ENCODE data around the gene MAP2K7.
A peak's percentile ranks its signal among the peaks of the same experiment; 100 is the strongest.
"Not testable (repeated sequence)": the region's sequence is repeated elsewhere in the genome, so short reads cannot be mapped to it uniquely, and the experiment has no call there.

Gene MAP2K7

DNA sequence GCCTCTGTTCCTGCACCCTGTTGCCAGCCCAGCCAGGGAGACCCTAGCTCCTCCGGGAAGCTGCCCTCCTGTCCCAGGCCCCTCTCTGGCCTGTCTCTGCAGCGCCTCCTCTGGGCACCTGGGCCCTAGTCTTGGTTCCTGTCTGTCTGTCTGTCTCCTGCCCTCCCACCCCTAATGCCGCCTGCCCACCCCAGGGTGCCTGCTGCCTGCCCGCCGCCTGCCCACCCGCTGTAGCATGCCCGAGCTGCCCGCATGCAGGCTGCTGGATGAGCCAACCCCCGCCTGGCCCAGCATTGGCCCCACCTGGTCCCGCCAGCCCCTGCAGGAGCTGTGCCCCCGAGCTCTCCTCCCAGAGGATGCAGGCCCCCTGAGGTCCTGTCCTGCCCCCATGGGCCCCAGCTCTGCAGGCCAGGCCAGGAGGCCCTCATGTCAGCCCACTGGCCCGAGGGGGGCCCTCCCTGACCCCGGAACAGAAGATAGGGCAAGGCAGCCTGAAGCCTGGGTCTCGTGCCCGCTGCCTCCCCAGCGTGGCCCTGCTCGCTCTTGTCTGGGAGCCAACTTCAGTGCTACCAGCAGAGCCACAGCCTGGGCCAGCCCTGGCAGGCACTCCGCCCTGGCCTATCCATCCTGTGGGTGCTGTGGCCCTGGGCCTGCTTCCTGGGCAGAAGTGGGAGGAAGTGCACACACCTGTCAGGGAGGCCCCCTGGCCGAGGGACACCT is 5.2 kb downstream of the MAP2K7 start:
- DNase-seq, result no peak

DNA sequence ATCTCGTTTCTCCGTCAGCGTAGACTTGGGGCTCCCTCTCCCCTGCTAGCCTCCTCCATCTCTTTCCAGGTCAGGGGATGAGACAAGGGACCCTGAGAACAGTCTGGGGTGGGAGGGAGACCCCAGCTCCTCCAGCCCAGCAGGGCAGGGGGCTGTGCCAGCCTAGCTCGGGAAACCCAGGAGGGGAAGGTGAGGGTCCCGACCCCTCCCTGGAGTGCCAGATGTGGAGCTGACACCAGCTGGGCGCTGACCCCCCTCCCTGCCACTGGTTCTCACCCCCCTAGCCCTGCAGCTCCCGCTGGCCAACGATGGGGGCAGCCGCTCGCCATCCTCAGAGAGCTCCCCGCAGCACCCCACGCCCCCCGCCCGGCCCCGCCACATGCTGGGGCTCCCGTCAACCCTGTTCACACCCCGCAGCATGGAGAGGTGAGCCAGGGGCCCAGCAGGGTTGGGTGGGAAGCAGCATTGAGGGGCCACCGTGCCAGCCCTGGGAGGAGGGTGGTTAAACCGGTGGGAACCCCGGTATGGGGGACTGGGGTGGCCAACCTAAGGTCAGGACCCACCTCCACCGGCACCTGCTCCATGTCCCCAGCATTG is 5.9 kb downstream of the MAP2K7 start:
- DNase-seq, result no peak

DNA sequence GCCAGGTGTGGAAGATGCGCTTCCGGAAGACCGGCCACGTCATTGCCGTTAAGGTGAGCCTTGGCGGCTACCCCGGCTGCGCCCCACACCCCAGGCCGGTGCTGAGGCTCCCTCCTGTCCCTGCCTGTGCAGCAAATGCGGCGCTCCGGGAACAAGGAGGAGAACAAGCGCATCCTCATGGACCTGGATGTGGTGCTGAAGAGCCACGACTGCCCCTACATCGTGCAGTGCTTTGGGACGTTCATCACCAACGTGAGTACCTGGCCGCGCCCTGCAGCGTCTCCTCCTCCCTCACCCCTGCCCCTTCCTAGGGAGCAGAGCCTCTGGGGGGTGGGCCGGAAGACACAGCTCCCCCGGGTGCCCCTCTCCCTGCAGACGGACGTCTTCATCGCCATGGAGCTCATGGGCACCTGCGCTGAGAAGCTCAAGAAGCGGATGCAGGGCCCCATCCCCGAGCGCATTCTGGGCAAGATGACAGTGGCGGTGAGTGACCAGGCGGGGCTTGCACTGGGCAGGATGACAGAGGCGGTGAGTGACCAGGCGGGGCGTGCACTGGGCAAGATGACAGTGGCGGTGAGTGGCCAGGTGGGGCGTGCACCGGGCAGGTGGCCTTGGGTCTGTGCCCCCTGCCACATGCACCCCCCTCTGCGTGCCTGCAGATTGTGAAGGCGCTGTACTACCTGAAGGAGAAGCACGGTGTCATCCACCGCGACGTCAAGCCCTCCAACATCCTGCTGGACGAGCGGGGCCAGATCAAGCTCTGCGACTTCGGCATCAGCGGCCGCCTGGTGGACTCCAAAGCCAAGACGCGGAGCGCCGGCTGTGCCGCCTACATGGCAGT is 6.9 kb downstream of the MAP2K7 start:
- DNase-seq, result no peak

DNA sequence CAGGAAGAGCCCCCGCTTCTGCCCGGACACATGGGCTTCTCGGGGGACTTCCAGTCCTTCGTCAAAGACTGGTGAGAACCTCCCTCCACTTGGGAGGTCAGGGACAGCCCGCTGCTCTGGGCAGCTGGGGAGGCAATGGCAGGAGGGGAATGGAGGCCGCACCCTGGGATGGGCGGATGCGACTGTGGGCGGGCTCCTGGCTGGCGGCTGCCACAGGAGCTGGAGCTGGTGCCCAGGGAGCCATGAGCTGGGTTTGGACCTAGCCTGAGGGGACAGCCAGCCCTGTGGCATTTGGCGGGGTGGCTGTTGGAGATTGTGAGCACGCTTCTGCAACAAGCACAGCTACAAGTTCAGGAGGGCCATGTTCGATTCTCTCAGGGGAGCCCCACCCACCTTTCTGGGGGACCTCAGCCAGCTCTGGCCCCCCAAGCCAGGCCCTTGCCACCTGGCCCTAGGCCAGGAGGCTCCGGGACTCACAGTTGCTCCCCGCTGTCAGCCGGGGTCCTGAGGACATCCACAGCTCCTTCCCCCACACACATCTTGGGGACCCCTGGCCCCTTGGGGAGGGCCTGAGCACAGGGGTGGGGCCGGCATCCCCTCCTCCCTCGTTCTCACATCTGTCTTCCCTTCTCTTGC is 7.9 kb downstream of the MAP2K7 start:
- DNase-seq, result no peak

DNA sequence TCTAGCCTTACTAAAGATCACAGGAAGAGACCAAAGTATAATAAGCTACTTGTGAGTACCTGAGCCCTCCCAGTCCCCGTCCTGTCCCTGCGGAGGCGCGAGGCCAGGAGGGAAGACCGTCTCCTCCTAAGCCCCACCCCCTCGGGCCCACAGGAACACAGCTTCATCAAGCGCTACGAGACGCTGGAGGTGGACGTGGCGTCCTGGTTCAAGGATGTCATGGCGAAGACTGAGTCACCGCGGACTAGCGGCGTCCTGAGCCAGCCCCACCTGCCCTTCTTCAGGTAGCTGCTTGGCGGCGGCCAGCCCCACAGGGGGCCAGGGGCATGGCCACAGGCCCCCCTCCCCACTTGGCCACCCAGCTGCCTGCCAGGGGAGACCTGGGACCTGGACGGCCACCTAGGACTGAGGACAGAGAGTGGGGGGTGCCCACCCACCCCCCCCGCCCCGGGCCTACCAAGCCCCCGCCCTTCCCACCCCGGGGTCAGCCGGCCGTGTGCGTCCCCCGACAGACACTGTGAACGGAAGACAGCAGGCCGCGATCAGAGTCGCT is 8.5 kb downstream of the MAP2K7 start:
- DNase-seq, result no peak

DNA sequence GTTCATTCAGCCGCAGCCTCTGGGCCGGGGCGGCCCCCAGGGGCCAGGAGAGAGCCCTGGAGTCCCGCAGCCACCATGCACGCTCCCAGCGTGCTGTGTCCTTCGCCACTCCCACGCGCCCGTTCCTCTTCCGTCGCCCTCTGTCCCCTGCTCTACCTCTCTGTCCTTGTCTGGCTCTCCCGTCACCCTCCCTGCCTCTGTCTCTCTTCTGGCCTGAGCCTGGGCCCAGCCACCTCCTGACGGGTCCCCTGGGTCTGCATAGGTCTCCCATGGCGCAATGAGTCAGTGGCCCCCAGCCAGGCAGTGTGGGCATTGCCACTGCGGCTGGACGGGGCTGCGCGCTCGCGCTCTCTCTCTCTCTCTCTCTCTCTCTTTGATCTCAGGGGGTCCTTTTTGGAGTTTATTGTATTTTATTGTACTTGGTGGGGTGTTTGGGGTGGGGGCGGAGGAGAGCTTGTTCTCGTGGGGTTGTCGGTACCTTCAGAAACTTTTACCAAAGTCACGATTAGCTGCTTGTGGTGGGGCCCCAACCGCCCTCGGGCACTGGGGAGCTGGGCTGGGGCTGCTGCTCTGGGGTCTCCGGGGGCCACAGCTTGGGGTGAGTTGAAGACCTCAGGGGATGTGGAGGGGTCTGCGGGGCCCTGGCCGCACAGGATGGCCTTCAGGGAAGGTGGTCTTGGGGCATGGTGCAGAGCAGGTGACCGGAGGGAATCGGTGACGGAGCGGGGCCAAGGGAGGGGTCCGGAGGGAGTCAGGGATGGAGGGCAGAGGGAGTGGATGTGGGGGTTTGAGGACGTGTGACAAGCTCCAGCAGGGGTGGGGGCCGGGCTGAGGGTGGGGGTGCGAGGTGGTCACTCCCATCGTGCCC is 9.3 kb downstream of the MAP2K7 start:
- no peak for DNase-seq

DNA sequence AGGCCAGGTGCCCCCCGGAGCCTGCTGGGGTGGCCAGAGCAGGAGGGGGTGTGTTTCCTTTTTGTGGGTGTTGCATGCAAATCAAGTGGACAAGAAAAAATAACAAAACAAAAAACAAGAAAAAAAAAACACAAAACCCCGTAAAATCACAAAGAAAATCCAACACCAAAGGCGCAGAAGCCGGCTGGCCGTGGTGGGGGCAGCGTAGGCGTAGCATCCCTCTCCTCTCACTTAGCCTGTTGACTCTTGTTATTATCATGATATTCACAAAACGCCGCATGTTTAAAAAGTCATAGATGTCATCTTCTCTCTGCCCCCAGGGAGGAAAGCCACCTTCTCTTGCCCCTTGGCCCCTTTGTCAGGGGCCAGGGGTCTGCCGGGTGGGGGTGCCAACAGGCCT is 10.0 kb downstream of the MAP2K7 start:
- no peak for DNase-seq

DNA sequence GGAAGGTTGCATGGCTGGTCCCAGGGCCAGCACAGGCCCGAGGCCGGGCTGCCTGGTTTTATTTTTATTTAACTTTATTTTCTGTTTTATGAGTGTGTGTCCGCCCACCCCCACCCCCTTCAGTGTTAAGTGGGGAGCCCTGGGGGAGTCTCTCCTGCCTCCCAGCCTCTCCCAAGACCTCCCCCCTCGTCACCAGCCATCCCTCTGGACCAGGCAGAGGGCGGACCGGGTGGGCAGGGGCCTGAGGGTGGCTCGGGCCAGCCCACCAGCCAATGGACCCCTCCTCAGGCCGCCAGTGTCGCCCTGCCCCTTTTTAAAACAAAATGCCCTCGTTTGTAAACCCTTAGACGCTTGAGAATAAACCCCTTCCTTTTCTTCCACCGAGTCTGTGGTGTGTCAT is 10.4 kb downstream of the MAP2K7 start:
- DNase-seq, result no peak

DNA sequence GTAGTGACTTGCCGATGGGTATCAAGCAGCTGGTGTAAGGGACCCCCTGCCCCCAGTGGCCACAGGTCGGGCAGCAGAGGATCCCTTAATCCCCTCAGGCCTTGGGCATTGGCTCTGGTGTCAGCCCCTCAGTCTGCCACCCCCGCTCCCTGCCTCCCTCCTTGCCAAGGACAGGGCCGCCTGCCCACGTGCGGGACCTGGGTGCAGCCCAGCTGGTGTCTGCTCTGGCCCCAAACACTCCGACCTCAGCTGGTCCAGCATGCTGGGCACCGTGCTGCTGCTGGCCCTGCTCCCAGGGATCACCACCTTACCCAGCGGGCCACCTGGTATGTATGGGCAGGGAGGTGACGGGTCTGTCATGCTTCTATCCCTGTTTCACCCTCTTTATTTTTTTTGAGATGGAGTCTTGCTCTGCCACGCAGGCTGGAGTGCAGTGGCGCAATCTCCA is 10.9 kb downstream of the MAP2K7 start, which contains the start of gene TGFBR3L:
Gene TGFBR3L, plus strand, starts transcription at position 233 of the 448 bp plus-strand sequence.
- DNase-seq, result no peak

DNA sequence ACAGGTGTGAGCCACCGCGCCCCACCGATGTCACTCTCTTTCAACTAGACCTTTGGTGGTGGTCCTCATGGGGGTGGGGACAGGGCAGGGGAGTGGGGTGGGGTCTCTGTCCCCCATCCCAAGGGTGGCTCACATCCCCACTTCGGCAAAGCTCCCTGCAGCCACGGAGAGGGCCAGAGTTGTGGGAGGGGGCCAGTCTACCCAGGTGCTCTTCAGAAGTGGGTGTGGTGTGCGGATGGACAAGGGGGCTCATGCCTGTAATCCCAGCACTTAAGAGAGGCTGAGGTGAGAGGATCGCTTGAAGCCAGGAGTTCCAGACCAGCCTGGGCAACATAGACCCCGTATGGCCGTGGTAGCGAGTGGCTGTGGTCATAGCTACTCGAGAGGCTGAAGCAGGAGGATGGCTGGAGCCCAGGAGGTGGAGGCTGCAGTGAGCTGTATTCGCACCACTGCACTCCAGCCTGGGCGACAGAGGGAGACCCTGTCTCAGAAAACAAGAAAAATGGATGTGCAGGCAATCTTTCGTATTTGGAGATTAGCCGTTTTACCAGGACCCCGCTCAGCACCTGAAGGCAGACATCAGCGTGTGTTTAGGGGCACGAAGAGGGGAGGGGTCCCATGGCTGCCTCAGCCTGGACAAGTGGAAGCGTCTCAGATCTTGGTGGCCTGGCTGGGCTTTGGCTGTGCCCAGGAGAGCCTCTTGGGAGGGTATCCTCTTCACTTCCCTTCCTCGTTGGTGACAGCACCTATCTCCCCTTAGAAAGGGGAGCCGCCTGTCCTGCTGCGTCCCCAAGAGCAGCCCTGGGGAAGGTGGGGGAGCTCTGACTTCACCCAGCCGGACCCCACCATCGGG is 11.8 kb downstream of the MAP2K7 start:
- no peak for DNase-seq

DNA sequence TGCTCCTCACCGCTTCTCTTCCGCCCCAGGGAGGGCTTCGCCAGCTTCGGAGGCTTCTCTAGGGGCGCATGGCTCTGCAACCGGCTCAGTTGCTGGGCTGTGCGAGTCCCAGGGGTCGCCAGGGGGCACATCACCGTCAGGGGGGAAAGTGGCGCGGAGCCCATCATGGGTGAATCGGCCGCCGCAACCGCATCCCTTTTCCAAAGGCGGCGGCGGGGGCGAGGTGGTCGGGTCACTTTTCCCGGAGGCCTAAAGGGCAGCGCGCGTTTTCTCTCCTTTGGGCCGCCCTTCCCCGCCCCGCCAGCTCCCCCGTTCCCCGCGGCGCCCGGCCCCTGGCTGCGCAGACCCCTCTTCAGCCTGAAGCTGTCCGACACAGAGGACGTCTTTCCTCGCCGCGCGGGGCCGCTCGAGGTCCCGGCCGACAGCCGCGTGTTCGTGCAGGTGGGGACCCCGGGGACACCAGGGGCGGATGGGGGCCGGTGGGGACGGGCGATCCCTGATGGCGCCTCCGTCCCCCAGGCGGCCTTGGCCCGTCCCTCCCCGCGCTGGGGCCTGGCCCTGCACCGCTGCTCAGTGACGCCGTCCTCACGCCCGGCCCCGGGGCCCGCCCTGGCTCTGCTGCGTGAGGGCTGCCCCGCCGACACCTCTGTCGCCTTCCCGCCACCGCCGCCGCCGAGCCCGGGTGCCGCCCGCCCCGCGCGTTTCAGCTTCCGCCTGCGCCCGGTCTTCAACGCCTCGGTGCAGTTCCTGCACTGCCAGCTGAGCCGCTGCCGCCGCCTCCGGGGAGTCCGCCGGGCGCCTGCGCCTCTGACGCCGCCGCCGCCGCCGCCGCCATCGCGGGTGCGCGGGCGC is 12.7 kb downstream of the MAP2K7 start:
- DNase-seq, result peak; percentile 51

DNA sequence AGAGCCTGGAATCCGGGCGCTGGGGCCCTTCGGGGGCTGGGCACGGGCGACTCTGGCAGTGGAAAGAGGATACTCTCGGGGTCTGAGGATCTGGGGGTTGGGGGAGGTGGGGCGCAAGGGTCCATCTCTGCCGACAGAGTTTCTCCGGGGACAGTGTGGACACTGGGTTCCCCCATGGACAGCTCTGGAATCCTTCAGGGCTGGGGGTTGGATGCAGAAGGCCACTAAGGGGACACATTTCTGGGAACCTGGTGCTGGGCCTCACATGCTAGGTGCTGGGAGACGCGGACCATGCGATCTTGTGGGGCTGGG is 13.2 kb downstream of the MAP2K7 start:
- no peak for DNase-seq

DNA sequence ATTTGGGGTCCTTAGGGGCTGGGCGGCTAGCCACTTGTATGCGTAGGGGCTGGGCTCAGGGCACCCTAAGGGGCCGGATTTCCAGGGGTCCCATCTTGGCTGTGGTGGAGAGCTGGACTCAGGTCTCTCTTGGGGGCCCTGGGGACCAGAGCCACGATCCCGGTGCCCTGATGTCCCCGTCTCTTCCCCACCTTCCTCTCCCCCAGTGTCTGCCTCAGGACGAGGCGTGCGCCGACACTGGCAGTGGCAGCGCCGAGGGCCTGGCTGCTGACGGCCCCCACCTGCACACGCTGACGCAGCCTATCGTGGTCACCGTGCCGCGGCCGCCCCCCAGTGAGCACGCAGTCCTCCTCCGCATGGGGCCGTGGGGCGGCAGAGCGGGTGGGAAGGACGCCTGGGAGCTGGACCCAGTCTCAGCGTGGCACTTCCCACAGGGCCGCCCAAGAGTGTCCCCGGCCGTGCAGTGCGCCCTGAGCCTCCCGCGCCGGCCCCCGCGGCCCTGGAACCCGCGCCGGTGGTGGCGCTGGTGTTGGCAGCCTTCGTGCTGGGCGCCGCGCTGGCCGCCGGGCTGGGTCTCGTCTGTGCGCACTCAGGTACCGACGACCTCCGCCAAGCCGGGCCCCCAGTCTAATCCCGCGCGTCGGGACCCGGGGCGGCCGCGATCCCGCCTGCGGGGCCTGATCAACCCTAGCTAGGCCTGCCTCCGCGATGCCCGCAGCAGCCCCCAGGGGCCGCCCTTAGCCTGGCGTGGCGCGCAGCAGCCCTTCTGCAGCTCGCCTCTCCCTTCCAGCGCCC is 13.8 kb downstream of the MAP2K7 start:
- peak; percentile 57 for DNase-seq

DNA sequence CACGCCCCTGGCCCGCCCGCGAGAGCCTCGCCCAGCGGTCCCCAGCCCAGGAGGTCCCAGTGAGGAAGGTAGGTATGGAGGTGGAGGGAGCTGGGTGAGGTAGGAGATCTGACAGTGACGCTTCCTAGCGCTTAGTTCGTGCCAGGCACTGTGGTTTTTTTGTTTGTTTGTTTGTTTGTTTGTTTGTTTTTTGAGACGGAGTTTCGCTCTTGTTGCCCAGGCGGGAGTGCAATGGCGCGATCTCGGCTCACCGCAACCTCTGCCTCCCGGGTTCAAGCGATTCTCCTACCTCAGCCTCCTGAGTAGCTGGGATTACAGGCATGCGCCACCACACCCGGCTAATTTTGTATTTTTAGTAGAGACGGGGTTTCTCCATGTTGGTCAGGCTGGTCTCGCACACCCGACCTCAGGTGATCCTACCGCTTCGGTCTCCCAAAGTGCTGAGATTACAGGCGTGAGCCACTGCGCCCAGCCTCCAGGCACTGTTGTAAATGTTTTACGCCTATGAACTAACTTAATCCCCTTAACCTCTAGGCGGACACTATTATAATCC is 14.5 kb downstream of the MAP2K7 start:
- not testable (repeated sequence) for DNase-seq

DNA sequence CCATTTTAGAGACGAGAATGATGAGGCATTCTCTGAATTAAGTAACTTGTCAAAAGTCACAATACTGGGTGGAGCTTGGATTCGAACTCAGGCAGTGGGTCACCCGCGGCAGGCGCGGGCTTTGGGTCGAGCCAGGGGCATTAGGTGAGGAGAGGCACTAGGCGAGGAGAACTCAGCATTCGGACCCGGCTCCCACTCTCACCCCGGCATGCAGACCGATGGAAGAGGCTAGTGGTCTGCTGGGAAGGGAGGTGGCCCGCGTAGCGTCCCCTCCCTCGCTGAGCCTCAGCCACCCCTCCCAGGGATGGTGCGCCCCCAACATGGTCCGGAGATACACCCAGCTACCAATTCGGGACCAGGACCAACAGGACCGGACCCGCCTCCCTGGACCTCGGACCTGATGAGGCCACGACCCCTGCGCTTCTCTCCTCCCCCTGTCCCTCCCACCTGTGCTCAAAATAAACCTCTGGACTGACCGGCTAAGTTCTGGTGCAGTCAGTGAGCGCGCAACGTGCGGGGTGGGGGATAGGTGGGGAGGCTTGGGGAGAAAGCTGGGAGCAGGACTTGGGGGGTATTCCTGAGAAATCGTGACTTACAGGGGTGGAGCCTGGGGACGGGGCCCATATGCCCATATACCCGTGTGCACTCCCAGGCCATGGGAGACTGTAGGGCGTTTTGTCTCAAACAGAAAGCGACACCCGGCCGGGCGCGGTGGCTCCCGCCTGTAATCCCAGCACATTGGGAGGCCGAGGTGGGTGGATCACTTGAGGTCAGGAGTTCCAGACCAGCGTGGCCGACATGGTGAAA is 15.1 kb downstream of the MAP2K7 start:
- no peak for DNase-seq

DNA sequence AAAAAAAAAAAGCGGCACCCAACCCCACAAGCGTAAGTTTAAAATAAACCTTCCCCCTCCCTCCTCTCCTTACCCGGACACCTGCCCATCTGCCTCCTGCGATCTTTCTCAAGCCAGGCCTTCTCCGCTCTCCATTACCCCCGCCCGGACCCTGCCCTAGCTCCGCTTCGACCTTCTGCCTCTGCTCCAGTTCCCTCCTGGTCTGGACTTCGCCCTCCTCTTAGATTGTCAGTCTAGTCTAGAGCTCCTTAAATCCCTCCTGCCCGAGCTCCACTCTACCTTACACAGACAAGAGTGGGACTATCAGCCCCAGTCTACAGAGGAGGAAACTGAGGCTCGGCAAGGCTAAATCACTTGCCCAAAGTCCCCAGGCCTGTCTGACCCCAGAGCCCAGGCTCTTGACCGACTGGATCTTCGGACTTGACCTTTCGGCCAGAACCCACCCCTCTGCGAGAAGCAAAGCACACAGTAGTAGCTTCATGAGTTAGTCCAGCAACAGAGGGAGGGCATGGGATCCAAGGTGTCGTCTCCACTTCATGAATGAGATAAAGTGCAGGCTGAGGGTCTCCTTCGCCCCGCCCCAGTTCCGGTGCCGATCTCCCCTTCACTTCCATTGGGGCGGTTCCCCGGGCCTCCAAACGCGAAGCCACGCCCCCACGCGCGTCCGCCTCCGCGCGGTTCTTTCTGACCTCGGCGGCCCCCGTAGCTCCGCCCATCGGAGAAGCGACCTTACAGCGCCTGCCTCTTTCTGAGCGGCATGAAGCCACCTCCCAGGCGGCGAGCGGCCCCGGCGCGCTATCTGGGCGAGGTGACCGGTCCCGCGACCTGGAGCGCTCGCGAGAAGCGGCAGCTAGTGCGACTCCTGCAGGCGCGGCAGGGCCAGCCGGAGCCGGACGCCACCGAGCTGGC is 16.2 kb downstream of the MAP2K7 start, which contains the start of gene SNAPC2:
Gene SNAPC2, plus strand, starts transcription at position 729 of the 909 bp plus-strand sequence. Its CDS starts 29 bp downstream, at position 758.
- DNase-seq, result peak; percentile 97

Data from activated CD4-positive, alpha-beta T cell treated with anti-CD3 and anti-CD28 coated beads, Interleukin-2, amount 50 U/mL, for 16 hours (primary cell).